ENCODE data around the gene OR5F1.

Gene OR5F1

GRCh38 chr11:55966391-55966790, 28.0 kb downstream of the OR5F1 start:
- no peak for TF ChIP-seq CTCF (IDR thresholded peaks at IDR 0.05; ENCODE audit: low read depth, low read length)
- no peak overlapping the region for H3K4me3 ChIP-seq (ENCODE audit: low read depth, low read length)

- TF ChIP-seq CTCF (IDR thresholded peaks at IDR 0.05; ENCODE audit: low read depth, low read length), result no peak
- H3K4me3 ChIP-seq (ENCODE audit: low read depth, low read length), result no peak overlapping the region
Observed at GRCh38 chr11:55956521-55956920, 37.9 kb downstream of the OR5F1 start.

- no peak overlapping the region for H3K4me3 ChIP-seq (ENCODE audit: low read depth, low read length)
- TF ChIP-seq CTCF (IDR thresholded peaks at IDR 0.05; ENCODE audit: low read depth, low read length), result no peak
Observed at GRCh38 chr11:55949330-55949729, 45.1 kb downstream of the OR5F1 start.
